Heart right ventricle (tissue), 16 donors: ENCODE results near the gene EYS. TPM values are rescaled to one million over a fixed set of nuclear protein-coding genes. Genes with fewer than 3 reads are reported as not detected.

Experiments used
- ATAC-seq, 8 donors: fragments of 200-7000 bp; cut with Tn5 transposase; one replicate each; pipeline ENCODE4 v1.9.1; 2020; ENCODE audit warnings: mild to moderate bottlenecking in 8 of 8, moderate library complexity in 8 of 8, moderate number of reproducible peaks in 1 of 8
- DNase-seq, 2 donors: peaks; one replicate each; pipeline ENCODE4 v3.0.0-alpha.2; 2020
- H3K27ac ChIP-seq, 10 donors: fragments of 200-600 bp; sonication (generic) in 2 of 10; one replicate each; pipeline versions ENCODE4 v1.5.0 to v1.8.0; 2020 to 2022; ENCODE audit warnings: mild to moderate bottlenecking in 3 of 10
- H3K27me3 ChIP-seq, 7 donors: fragments of 200-600 bp; one replicate each; pipeline ENCODE4 v1.8.0; 2021 to 2022; ENCODE audit warnings: mild to moderate bottlenecking in 2 of 7
- H3K36me3 ChIP-seq, 9 donors: fragments of 200-600 bp; sonication (generic) in 1 of 9; one replicate each; pipeline versions ENCODE4 v1.5.0 to v1.8.0; 2020 to 2022; ENCODE audit warnings: mild to moderate bottlenecking in 2 of 9
- H3K4me1 ChIP-seq, 9 donors: fragments of 200-600 bp; sonication (generic) in 1 of 9; one replicate each; pipeline versions ENCODE4 v1.5.0 to v1.8.0; 2020 to 2022; ENCODE audit warnings: mild to moderate bottlenecking in 4 of 9
- H3K4me3 ChIP-seq, 10 donors: fragments of 200-600 bp; sonication (generic) in 2 of 10; one replicate each; pipeline versions ENCODE4 v1.5.0 to v1.8.0; 2020 to 2022; ENCODE audit warnings: mild to moderate bottlenecking in 7 of 10, moderate library complexity in 2 of 10
- H3K9me3 ChIP-seq, 11 donors: fragments of 200-600 bp in 10 of 11; sonication (generic) in 2 of 11; one replicate each; pipeline versions ENCODE4 v1.5.0 to v1.8.0; 2013 to 2022; ENCODE audit warnings: mild to moderate bottlenecking in 2 of 11, control low read depth in 1 of 11, moderate library complexity in 1 of 11
- CTCF ChIP-seq, 9 donors: fragments of 200-600 bp; sonication (generic) in 2 of 9; IDR thresholded peaks; one replicate each; pipeline versions ENCODE4 v1.5.0 to v1.8.0; 2021 to 2022; ENCODE audit warnings: antibody characterized with exemption in 9 of 9, mild to moderate bottlenecking in 5 of 9, moderate library complexity in 1 of 9
- WGBS, 2 donors: extraction: QIAGEN DNeasy Blood & Tissue Kit; methylation state at CpG; one replicate each; pipeline ENCODE4 v1.1.7; 2013; ENCODE audit warnings: inconsistent platforms in 1 of 2; 5-methylcytosine and 5-hydroxymethylcytosine counted together
- intact Hi-C, 10 donors: fragments of 100-400 bp; cut with DNase I; formaldehyde crosslinking; loops; one replicate each; pipeline versions ENCODE4 v1.11.1 to v1.14.2; 2022
- polyA plus RNA-seq, 2 donors: library from polyadenylated mRNA; stranded (reverse); fragments of 200-250 nt; gene quantifications; one replicate each; pipeline ENCODE4 v1.2.3, GENCODE V29; 2013
- total RNA-seq, 10 donors: library from RNA; stranded (reverse); fragmentation: NEBNext Ultra II Directional in 3 of 10; extraction: Animal tissue kit (Norgen Biotek cat#: 25700) in 3 of 10; gene quantifications; one replicate each; pipeline versions ENCODE4 v1.2.1 to v1.2.4, GENCODE V29; 2021 to 2023
- donor health status: Arrhythmogenic right ventricular cardiomyopathy.
- donor health status: ischemic (EF 13 %, LVEDD 7.1; RV severe dilation, severe dysfunction).
- donor health status: healthy with polysubstance abuse.
- donor health status: DM: no; HTN: yes; CAD: no.
- donor health status: DM: no; HTN: no; CAD: no.
- donor health status: ischemic (EF 25% LVEDD 6.9; RV normal size, moderate dysfunction).
- donor health status: ischemic (EF 25% LVEDD 5.7; RV mildly dilated, moderate dysfunction).
- donor health status: healthy.
- donor health status: DM: yes; HTN: yes; CAD: no.
- donor health status: Ischemic cardiomyopathy.
- donor health status: ischemic (EF 35%, LVEDD 5.7; RV mildly dilated, moderate dysfunction).
- donor health status: nonischemic (EF 11% LVEDD 7.7; RV severe dilation, severe dysfunction).
- donor health status: DM: yes; HTN: yes; CAD: no.
- donor health status: PGD.
- donor health status: ischemic (EF 29% LVEDD 5.4; RV normal size, mild dysfunction).
- donor health status: nonischemic (EF 23%, LVEDD 6.1; RV moderate dilation, normal function).

EYS gene
- total and polyA plus RNA-seq, 12 donors: 0.02 to 0.40 (median 0.18) TPM; not detected in 8

DNA sequence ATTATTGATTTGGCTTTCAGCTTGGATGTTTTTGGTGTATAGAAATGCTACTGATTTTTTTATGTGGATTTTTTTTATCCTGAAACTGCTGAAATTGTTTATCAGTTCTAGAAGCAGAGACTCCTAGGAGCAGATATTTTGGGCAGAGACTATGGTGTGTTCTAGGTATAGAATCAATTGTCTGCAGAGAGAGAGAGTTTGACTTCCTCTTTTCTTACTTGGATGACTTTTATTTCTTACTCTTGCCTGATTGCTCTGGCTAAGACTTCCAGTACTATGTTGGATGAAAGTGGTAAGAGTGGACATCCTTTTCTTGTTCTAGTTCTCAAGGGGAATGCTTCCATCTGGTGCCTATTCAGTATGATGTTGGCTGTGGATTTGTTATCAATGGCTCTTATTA, 1700.8 kb downstream of the EYS start:
- no peak for TF ChIP-seq CTCF (IDR thresholded peaks at IDR 0.05)
- DNase-seq (no peak), ATAC-seq (no peak)
- no peaks in the 10 kb centered on the region for H3K4me1 ChIP-seq
- H3K4me3 ChIP-seq: no peak overlapping the region
- H3K27me3 ChIP-seq: no peaks in the 10 kb centered on the region
- intact Hi-C loops: no loop called here
- no peak overlapping the region for H3K27ac ChIP-seq
- H3K9me3 ChIP-seq: peaks cover 0 to 30% (median 0%) of the 10 kb centered on the region in 11 donors
- no peaks in the 10 kb centered on the region for H3K36me3 ChIP-seq

GRCh38 chr6:64000818-64001491, 1706.1 kb downstream of the EYS start:
- Histone ChIP-seq H3K4me3 (no peak overlapping the region), H3K27me3 (no peaks in the 10 kb centered on the region), H3K4me1 (no peaks in the 10 kb centered on the region), H3K9me3 (peaks cover 0 to 12% (median 0%) of the 10 kb centered on the region in 11 donors), H3K27ac (no peak overlapping the region), H3K36me3 (no peaks in the 10 kb centered on the region)
- no peak for TF ChIP-seq CTCF (IDR thresholded peaks at IDR 0.05)
- WGBS, 2 donors: 83 to 84% methylated on average over 5 of the region's 5 CpGs
- ATAC-seq: no peak
- intact Hi-C loops: no loop called here
- no peak for DNase-seq

DNA sequence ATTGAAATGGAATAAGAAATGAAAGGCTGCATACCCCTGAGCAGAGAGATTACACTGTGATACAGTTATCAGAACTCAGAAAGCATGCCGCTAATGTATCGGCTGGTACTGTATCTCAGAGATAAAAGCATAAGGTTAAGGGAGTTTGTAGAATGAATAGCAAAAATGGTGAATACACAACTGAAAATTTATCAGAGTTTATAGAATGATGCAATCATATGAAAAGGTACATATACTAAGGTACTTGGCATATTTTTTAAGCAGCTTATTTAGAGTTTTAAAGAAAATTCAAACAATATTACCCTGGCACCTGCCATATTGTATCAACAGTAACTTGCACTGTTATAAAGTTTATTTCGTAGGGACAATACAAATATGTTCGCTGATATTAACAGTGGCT, 1707.4 kb downstream of the EYS start:
- Histone ChIP-seq H3K36me3 (no peaks in the 10 kb centered on the region), H3K27ac (no peak overlapping the region), H3K4me1 (no peaks in the 10 kb centered on the region), H3K27me3 (no peaks in the 10 kb centered on the region), H3K9me3 (peaks cover 0 to 4% (median 0%) of the 10 kb centered on the region in 11 donors), H3K4me3 (no peak overlapping the region)
- no peak for TF ChIP-seq CTCF (IDR thresholded peaks at IDR 0.05)
- 67 to 73% methylated on average over 4 of the region's 4 CpGs for WGBS, 2 donors
- intact Hi-C loops: no loop called here
- DNase-seq (no peak), ATAC-seq (no peak)

DNA sequence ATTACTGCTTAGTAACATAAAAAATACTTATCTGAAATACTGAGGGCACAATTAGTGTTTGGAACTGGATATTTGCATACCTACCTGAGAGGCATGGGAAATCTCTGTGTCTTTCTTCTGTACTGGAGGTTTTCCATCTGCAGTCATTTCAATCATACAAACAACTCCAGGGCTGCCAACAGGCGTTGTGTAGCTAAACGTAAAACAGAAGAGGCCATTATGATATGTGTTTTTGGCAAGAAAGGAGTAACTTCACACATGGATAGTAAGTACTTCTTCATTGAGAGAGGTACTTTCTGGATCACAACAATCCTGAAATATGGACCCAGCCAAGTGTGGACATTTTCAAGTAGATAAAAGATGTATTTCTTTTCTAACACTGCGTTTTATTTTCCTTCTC, 1708.0 kb downstream of the EYS start:
- ATAC-seq (no peak), DNase-seq (no peak)
- no peaks in the 10 kb centered on the region for H3K36me3 ChIP-seq
- no peak overlapping the region for H3K4me3 ChIP-seq
- no peak overlapping the region for H3K27ac ChIP-seq
- intact Hi-C loops: no loop called here
- TF ChIP-seq CTCF (IDR thresholded peaks at IDR 0.05): no peak
- H3K4me1 ChIP-seq: no peaks in the 10 kb centered on the region
- no peaks in the 10 kb centered on the region for H3K27me3 ChIP-seq
- H3K9me3 ChIP-seq: no peaks in the 10 kb centered on the region
- 36 to 42% methylated on average over 3 of the region's 3 CpGs for WGBS, 2 donors
